ENCODE measurements around the gene PREB. TPM values are rescaled to one million over a fixed set of nuclear protein-coding genes. Genes with fewer than 3 reads are reported as not detected.
A peak's percentile ranks its signal among the peaks of the same experiment; 100 is the strongest.

Gene PREB
- total RNA-seq, 1 donor from 2014 or later, result 48.9 TPM

GRCh38 chr2:27155069-27155520 is 20.7 kb upstream of the PREB start:
- Histone ChIP-seq H3K4me1 (ENCODE audit: insufficient read depth, low read length) (no peaks in the 10 kb centered on the region), H2AFZ (ENCODE audit: low read depth, low read length) (no peak overlapping the region), H3K36me3 (ENCODE audit: insufficient read depth, low read length) (no peaks in the 10 kb centered on the region), H3K27ac (ENCODE audit: low read depth, low read length) (no peak overlapping the region), H4K20me1 (ENCODE audit: insufficient read depth, low read length) (no peaks in the 10 kb centered on the region), H3K9me3 (ENCODE audit: insufficient read depth, low read depth, low read length) (no peaks in the 10 kb centered on the region), H3K79me2 (ENCODE audit: insufficient read depth, low read length) (no peaks in the 10 kb centered on the region), H3K27me3 (ENCODE audit: insufficient read depth, low read length) (peaks cover 7% of the 10 kb centered on the region), H3K9ac (ENCODE audit: low read length) (no peak overlapping the region), H3K4me3 (ENCODE audit: insufficient read depth, low read depth, low read length) (no peak overlapping the region), H3K4me2 (ENCODE audit: low read length) (no peak overlapping the region)
- H3K4me1 Mint-ChIP-seq (ENCODE audit: low read depth, unreplicated experiment), result no peaks in the 10 kb centered on the region
- no peak overlapping the region for H3K4me3 Mint-ChIP-seq (ENCODE audit: unreplicated experiment)
- H3K9me3 Mint-ChIP-seq (ENCODE audit: unreplicated experiment), result peaks cover 2% of the 10 kb centered on the region
- no peaks in the 10 kb centered on the region for H3K36me3 Mint-ChIP-seq (ENCODE audit: low read depth, unreplicated experiment)
- no peak for TF ChIP-seq EZH2 (IDR thresholded peaks at IDR 0.05; ENCODE audit: insufficient read depth, low read length)
- no peak for TF ChIP-seq CTCF (IDR thresholded peaks at IDR 0.05; ENCODE audit: insufficient read depth, low read depth, low read length)
- no peak overlapping the region for H3K27ac Mint-ChIP-seq (ENCODE audit: unreplicated experiment)
- DNase-seq (ENCODE audit: low read depth) (no peak), FAIRE-seq (no peak)
- peaks cover 15% of the 10 kb centered on the region for H3K27me3 Mint-ChIP-seq (ENCODE audit: low read depth, unreplicated experiment)

GRCh38 chr2:27154488-27154887 is 20.1 kb upstream of the PREB start:
- Mint-ChIP-seq H3K4me3 (ENCODE audit: unreplicated experiment) (no peak overlapping the region), H3K27me3 (ENCODE audit: low read depth, unreplicated experiment) (peaks cover 18% of the 10 kb centered on the region), H3K36me3 (ENCODE audit: low read depth, unreplicated experiment) (no peaks in the 10 kb centered on the region), H3K27ac (ENCODE audit: unreplicated experiment) (no peak overlapping the region), H3K9me3 (ENCODE audit: unreplicated experiment) (peaks cover 2% of the 10 kb centered on the region), H3K4me1 (ENCODE audit: low read depth, unreplicated experiment) (no peaks in the 10 kb centered on the region)
- Histone ChIP-seq H3K27ac (ENCODE audit: low read depth, low read length) (no peak overlapping the region), H3K36me3 (ENCODE audit: insufficient read depth, low read length) (no peaks in the 10 kb centered on the region), H3K79me2 (ENCODE audit: insufficient read depth, low read length) (no peaks in the 10 kb centered on the region), H3K9ac (ENCODE audit: low read length) (no peak overlapping the region), H3K27me3 (ENCODE audit: insufficient read depth, low read length) (peaks cover 10% of the 10 kb centered on the region), H3K4me3 (ENCODE audit: insufficient read depth, low read depth, low read length) (no peak overlapping the region), H3K4me1 (ENCODE audit: insufficient read depth, low read length) (no peaks in the 10 kb centered on the region), H2AFZ (ENCODE audit: low read depth, low read length) (no peak overlapping the region), H4K20me1 (ENCODE audit: insufficient read depth, low read length) (no peaks in the 10 kb centered on the region), H3K4me2 (ENCODE audit: low read length) (no peak overlapping the region), H3K9me3 (ENCODE audit: insufficient read depth, low read depth, low read length) (no peaks in the 10 kb centered on the region)
- no peak for FAIRE-seq
- no peak for TF ChIP-seq EZH2 (IDR thresholded peaks at IDR 0.05; ENCODE audit: insufficient read depth, low read length)
- TF ChIP-seq CTCF (IDR thresholded peaks at IDR 0.05; ENCODE audit: insufficient read depth, low read depth, low read length), result no peak
- DNase-seq (ENCODE audit: low read depth), result no peak

- H3K27ac ChIP-seq (ENCODE audit: low read depth, low read length), result no peak overlapping the region
- H3K4me2 ChIP-seq (ENCODE audit: low read length), result no peak overlapping the region
- H3K36me3 ChIP-seq (ENCODE audit: insufficient read depth, low read length), result no peaks in the 10 kb centered on the region
- Mint-ChIP-seq H3K36me3 (ENCODE audit: low read depth, unreplicated experiment) (no peaks in the 10 kb centered on the region), H3K27me3 (ENCODE audit: low read depth, unreplicated experiment) (peaks cover 21% of the 10 kb centered on the region), H3K9me3 (ENCODE audit: unreplicated experiment) (peaks cover 2% of the 10 kb centered on the region), H3K27ac (ENCODE audit: unreplicated experiment) (no peak overlapping the region), H3K4me1 (ENCODE audit: low read depth, unreplicated experiment) (no peaks in the 10 kb centered on the region), H3K4me3 (ENCODE audit: unreplicated experiment) (peak overlapping the region; percentile 28)
- H3K9me3 ChIP-seq (ENCODE audit: insufficient read depth, low read depth, low read length), result no peaks in the 10 kb centered on the region
- no peak overlapping the region for H3K4me3 ChIP-seq (ENCODE audit: insufficient read depth, low read depth, low read length)
- TF ChIP-seq EZH2 (IDR thresholded peaks at IDR 0.05; ENCODE audit: insufficient read depth, low read length), result no peak
- no peak for TF ChIP-seq CTCF (IDR thresholded peaks at IDR 0.05; ENCODE audit: insufficient read depth, low read depth, low read length)
- no peaks in the 10 kb centered on the region for H4K20me1 ChIP-seq (ENCODE audit: insufficient read depth, low read length)
- H3K79me2 ChIP-seq (ENCODE audit: insufficient read depth, low read length), result no peaks in the 10 kb centered on the region
- no peaks in the 10 kb centered on the region for H3K4me1 ChIP-seq (ENCODE audit: insufficient read depth, low read length)
- H2AFZ ChIP-seq (ENCODE audit: low read depth, low read length), result no peak overlapping the region
- H3K27me3 ChIP-seq (ENCODE audit: insufficient read depth, low read length), result peaks cover 10% of the 10 kb centered on the region
- FAIRE-seq (no peak), DNase-seq (ENCODE audit: low read depth) (no peak)
- no peak overlapping the region for H3K9ac ChIP-seq (ENCODE audit: low read length)
These were observed 18.5 kb upstream of the PREB start for GRCh38 chr2:27152796-27153464.
